CD14-positive monocyte (primary cell): ENCODE measurements around the gene SLC35F3. TPM values are rescaled to one million over a fixed set of nuclear protein-coding genes. Genes with fewer than 3 reads are reported as not detected.

ENCODE experiments used
- DNase-seq, 3 donors: peaks; one replicate each; pipeline ENCODE4 v3.0.0-alpha.2; 2011 to 2022
- H2AFZ ChIP-seq: 2 replicates; pipeline ENCODE4 v1.6.0; 2012; ENCODE audit warnings: mild to moderate bottlenecking, low read depth, low read length, inconsistent platforms; ENCODE audit not compliant: insufficient read depth, poor library complexity, severe bottlenecking
- H3K27ac ChIP-seq, 2 donors: 1 replicate in 1 of 2; 2 replicates in 1 of 2; pipeline ENCODE4 v1.5.1; 2012 to 2013; ENCODE audit warnings: low read length in 2 of 2, control low read depth in 1 of 2, inconsistent platforms in 1 of 2, low read depth in 1 of 2, mild to moderate bottlenecking in 1 of 2
- H3K27me3 ChIP-seq, 2 donors: one replicate each; pipeline versions ENCODE4 v1.6.0 to v1.6.1; 2011 to 2013; ENCODE audit warnings: low read length in 2 of 2; ENCODE audit not compliant: control insufficient read depth in 2 of 2, insufficient read depth in 2 of 2
- H3K36me3 ChIP-seq, 2 donors: replicated peaks in 1 of 2; 1 replicate in 1 of 2; 2 replicates in 1 of 2; pipeline versions ENCODE4 v1.5.1 to v1.6.1; 2012 to 2013; ENCODE audit warnings: low read length in 2 of 2, control low read depth in 1 of 2, inconsistent platforms in 1 of 2, mild to moderate bottlenecking in 1 of 2; ENCODE audit not compliant: insufficient read depth in 2 of 2, control insufficient read depth in 1 of 2
- H3K4me1 ChIP-seq, 2 donors: 1 replicate in 1 of 2; 2 replicates in 1 of 2; pipeline versions ENCODE4 v1.5.1 to v1.6.1; 2012 to 2013; ENCODE audit warnings: low read length in 2 of 2, control low read depth in 1 of 2, inconsistent platforms in 1 of 2, mild to moderate bottlenecking in 1 of 2, moderate library complexity in 1 of 2; ENCODE audit not compliant: insufficient read depth in 2 of 2, control insufficient read depth in 1 of 2
- H3K4me2 ChIP-seq: replicated peaks from 2 replicates; pipeline ENCODE3; 2012; ENCODE audit warnings: low read length, moderate library complexity, mild to moderate bottlenecking; ENCODE audit not compliant: poor library complexity, severe bottlenecking; ENCODE audit errors: extremely low read depth
- H3K4me3 ChIP-seq, 3 experiments: fragments of 200-600 bp in 1 of 3; sonication (generic) in 1 of 3; replicated peaks in 1 of 3; 1 replicate in 2 of 3; 2 replicates in 1 of 3; pipeline ENCODE4 v1.5.1; 2011 to 2013; ENCODE audit warnings: low read length in 3 of 3, mild to moderate bottlenecking in 3 of 3, control low read depth in 2 of 3, low read depth in 2 of 3, inconsistent platforms in 1 of 3, moderate library complexity in 1 of 3
- H3K79me2 ChIP-seq: 2 replicates; pipeline ENCODE4 v1.6.0; 2012; ENCODE audit warnings: mild to moderate bottlenecking, control low read depth, inconsistent platforms, low read length, moderate library complexity; ENCODE audit not compliant: insufficient read depth
- H3K9ac ChIP-seq: 2 replicates; pipeline ENCODE4 v1.6.0; 2017; ENCODE audit warnings: low read length, mild to moderate bottlenecking; ENCODE audit not compliant: insufficient read depth, poor library complexity, severe bottlenecking
- H3K9me3 ChIP-seq, 2 donors: replicated peaks in 1 of 2; 1 replicate in 1 of 2; 2 replicates in 1 of 2; pipeline versions ENCODE4 v1.5.1 to v1.6.1; 2012 to 2013; ENCODE audit warnings: low read length in 2 of 2, control low read depth in 1 of 2; ENCODE audit not compliant: control insufficient read depth in 1 of 2, insufficient read depth in 1 of 2
- H4K20me1 ChIP-seq: 2 replicates; pipeline ENCODE4 v1.6.0; 2012; ENCODE audit warnings: mild to moderate bottlenecking, low read length, control low read depth, moderate library complexity; ENCODE audit not compliant: insufficient read depth
- H3K27ac Mint-ChIP-seq, 7 donors: one replicate each; pipeline ENCODE4 v1.8.0; 2020; ENCODE audit warnings: mild to moderate bottlenecking in 7 of 7, mixed read lengths in 7 of 7, moderate library complexity in 6 of 7, inconsistent platforms in 2 of 7
- H3K27me3 Mint-ChIP-seq, 3 donors: one replicate each; pipeline ENCODE4 v1.8.0; 2021 to 2022; ENCODE audit warnings: low read depth in 3 of 3, mild to moderate bottlenecking in 3 of 3, mixed read lengths in 3 of 3, moderate library complexity in 3 of 3, inconsistent platforms in 1 of 3
- H3K36me3 Mint-ChIP-seq, 2 donors: one replicate each; pipeline ENCODE4 v1.8.0; 2020; ENCODE audit warnings: mixed read lengths in 2 of 2, inconsistent platforms in 1 of 2, mild to moderate bottlenecking in 1 of 2
- H3K4me1 Mint-ChIP-seq: one replicate; pipeline ENCODE4 v1.8.0; 2020; ENCODE audit warnings: mild to moderate bottlenecking, mixed read lengths
- H3K4me3 Mint-ChIP-seq, 2 donors: one replicate each; pipeline ENCODE4 v1.8.0; 2020; ENCODE audit warnings: mild to moderate bottlenecking in 2 of 2, mixed read lengths in 2 of 2, moderate library complexity in 1 of 2
- H3K9me3 Mint-ChIP-seq, 7 donors: one replicate each; pipeline ENCODE4 v1.8.0; 2020 to 2022; ENCODE audit warnings: mixed read lengths in 7 of 7, mild to moderate bottlenecking in 6 of 7, moderate library complexity in 6 of 7, inconsistent platforms in 2 of 7
- WGBS: methylation state at CpG from one replicate; pipeline ENCODE4 v1.1.5; 2013; ENCODE audit warnings: missing lambda C conversion rate; ENCODE audit not compliant: insufficient coverage; 5-methylcytosine and 5-hydroxymethylcytosine counted together
- intact Hi-C, 2 donors: fragments of 100-400 bp; cut with micrococcal nuclease; formaldehyde crosslinking; loops; one replicate each; pipeline versions ENCODE4 v1.15.0 to v1.15.1; 2023
- polyA plus RNA-seq, 3 donors: library from polyadenylated mRNA; depleted of rRNA in 1 of 3; unstranded in 2 of 3; stranded (reverse) in 1 of 3; fragments of 300-500 nt in 2 of 3; fragments of >200 nt in 1 of 3; fragmentation: Illumina TruSeq in 2 of 3; gene quantifications; 1 replicate in 2 of 3; 2 replicates in 1 of 3; pipeline ENCODE4 v1.2.3, GENCODE V29; 2012 to 2021
- TF ChIP-seq, protein P1 (sequence below): fragments of 200-600 bp; IDR thresholded peaks from one replicate; pipeline ENCODE4 v1.8.0; 2022; ENCODE audit warnings: antibody characterized with exemption, mild to moderate bottlenecking

The SLC35F3 gene
- polyA plus RNA-seq, 3 donors = 0.17 to 0.78 TPM; not detected in 1

DNA sequence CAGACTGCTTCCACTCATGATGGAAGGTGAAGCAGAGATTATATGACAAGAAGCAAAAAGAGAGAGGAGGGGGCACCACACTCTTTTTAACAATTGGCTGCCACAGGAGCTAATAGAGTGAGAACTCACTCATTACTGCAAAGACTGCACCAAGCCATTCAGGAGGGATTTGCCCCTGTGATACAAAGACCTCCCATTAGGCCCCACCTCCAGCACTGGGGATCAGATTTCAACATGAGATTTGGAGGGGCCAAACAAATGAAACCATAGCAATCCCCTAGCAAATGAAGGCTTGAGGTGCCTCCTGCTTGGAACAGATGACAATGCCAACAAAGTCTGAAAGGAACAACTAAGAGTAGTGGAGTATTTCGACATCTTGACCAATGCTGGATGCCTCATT is 346.3 kb downstream of the SLC35F3 start:
- peaks cover 0 to 4% of the 10 kb centered on the region in 2 donors for H3K36me3 Mint-ChIP-seq
- Histone ChIP-seq H3K79me2 (no peaks in the 10 kb centered on the region), H3K4me3 (no peak overlapping the region), H2AFZ (no peak overlapping the region), H3K4me2 (no peak overlapping the region), H3K27me3 (no peaks in the 10 kb centered on the region), H3K36me3 (no peaks in the 10 kb centered on the region), H3K27ac (no peak overlapping the region), H3K9me3 (peaks cover 6 to 14% of the 10 kb centered on the region in 2 donors), H3K4me1 (peaks cover under 1 to 3% of the 10 kb centered on the region in 2 donors), H3K9ac (no peak overlapping the region), H4K20me1 (no peaks in the 10 kb centered on the region)
- DNase-seq = no peak
- no peak overlapping the region for H3K27ac Mint-ChIP-seq
- H3K4me1 Mint-ChIP-seq = peaks cover 3% of the 10 kb centered on the region
- peaks cover 14 to 21% (median 19%) of the 10 kb centered on the region in 7 donors for H3K9me3 Mint-ChIP-seq
- TF ChIP-seq, protein P1, sequence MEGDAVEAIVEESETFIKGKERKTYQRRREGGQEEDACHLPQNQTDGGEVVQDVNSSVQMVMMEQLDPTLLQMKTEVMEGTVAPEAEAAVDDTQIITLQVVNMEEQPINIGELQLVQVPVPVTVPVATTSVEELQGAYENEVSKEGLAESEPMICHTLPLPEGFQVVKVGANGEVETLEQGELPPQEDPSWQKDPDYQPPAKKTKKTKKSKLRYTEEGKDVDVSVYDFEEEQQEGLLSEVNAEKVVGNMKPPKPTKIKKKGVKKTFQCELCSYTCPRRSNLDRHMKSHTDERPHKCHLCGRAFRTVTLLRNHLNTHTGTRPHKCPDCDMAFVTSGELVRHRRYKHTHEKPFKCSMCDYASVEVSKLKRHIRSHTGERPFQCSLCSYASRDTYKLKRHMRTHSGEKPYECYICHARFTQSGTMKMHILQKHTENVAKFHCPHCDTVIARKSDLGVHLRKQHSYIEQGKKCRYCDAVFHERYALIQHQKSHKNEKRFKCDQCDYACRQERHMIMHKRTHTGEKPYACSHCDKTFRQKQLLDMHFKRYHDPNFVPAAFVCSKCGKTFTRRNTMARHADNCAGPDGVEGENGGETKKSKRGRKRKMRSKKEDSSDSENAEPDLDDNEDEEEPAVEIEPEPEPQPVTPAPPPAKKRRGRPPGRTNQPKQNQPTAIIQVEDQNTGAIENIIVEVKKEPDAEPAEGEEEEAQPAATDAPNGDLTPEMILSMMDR = no peak
- no CpG with 5 or more reads among the region's 1 CpG for WGBS
- no peak overlapping the region for H3K4me3 Mint-ChIP-seq
- peaks cover 0 to 7% (median 2%) of the 10 kb centered on the region in 3 donors for H3K27me3 Mint-ChIP-seq
- intact Hi-C loops = no loop called here

DNA sequence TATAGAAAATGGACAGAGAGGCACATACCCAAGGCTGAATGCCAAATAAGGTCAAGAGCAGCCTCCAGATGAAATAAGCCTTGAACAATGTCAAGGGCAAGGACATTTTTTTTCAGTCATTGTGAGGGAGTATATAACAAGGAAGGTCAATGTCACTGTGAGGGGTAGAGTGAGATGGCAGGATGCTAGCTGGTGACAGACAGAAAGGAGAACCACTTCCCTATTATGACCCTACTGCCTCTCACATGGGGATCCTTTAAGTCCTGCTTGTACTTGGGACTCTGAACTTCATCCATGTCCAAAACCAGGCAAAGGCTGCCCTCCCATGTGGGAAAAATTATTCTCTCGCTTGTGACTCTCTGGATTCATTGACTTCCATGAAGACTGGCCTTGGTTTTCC is 349.3 kb downstream of the SLC35F3 start:
- no peaks in the 10 kb centered on the region for H4K20me1 ChIP-seq
- H3K36me3 ChIP-seq = no peaks in the 10 kb centered on the region
- Mint-ChIP-seq H3K27ac (no peak overlapping the region), H3K4me1 (no peaks in the 10 kb centered on the region), H3K36me3 (no peaks in the 10 kb centered on the region), H3K4me3 (no peak overlapping the region), H3K27me3 (peaks cover 0 to 3% (median 2%) of the 10 kb centered on the region in 3 donors), H3K9me3 (peaks cover 7 to 19% (median 11%) of the 10 kb centered on the region in 7 donors)
- intact Hi-C loops = no loop called here
- H3K4me2 ChIP-seq = no peak overlapping the region
- H3K27me3 ChIP-seq = no peaks in the 10 kb centered on the region
- no peak overlapping the region for H2AFZ ChIP-seq
- DNase-seq = no peak
- H3K4me1 ChIP-seq = no peaks in the 10 kb centered on the region
- H3K9ac ChIP-seq = no peak overlapping the region
- H3K9me3 ChIP-seq = peaks cover 3 to 8% of the 10 kb centered on the region in 2 donors
- no CpG with 5 or more reads among the region's 1 CpG for WGBS
- H3K79me2 ChIP-seq = no peaks in the 10 kb centered on the region
- TF ChIP-seq, protein P1 = no peak
- no peak overlapping the region for H3K27ac ChIP-seq
- no peak overlapping the region for H3K4me3 ChIP-seq
